ENCODE results near the gene SCGB3A1. TPM values are rescaled to one million over a fixed set of nuclear protein-coding genes. Genes with fewer than 3 reads are reported as not detected.

SCGB3A1 gene
- total RNA-seq, 1 donor from 2014 or later = not detected

GRCh38 chr5:180589771-180590542 is 1.3 kb downstream of the SCGB3A1 start:
- Mint-ChIP-seq H3K9me3 (ENCODE audit: low read depth) (peaks cover 2% of the 10 kb centered on the region), H3K4me3 (ENCODE audit: low read depth) (peak overlapping the region; percentile 38)

GRCh38 chr5:180586870-180587269 is 4.4 kb downstream of the SCGB3A1 start:
- Mint-ChIP-seq H3K4me1 (ENCODE audit: low read depth) (no peaks in the 10 kb centered on the region), H3K27ac (no peak overlapping the region), H3K36me3 (ENCODE audit: insufficient read depth) (peaks cover 1% of the 10 kb centered on the region), H3K4me3 (ENCODE audit: low read depth) (no peak overlapping the region), H3K9me3 (ENCODE audit: low read depth) (peaks cover 5% of the 10 kb centered on the region), H3K27me3 (peaks cover 44% of the 10 kb centered on the region)
- DNase-seq (ENCODE audit: low spot score, unreplicated experiment) = no peak
- TF ChIP-seq CTCF (IDR thresholded peaks at IDR 0.05; ENCODE audit: unreplicated experiment) = no peak

More at GRCh38 chr5:180589771-180590542, 1.3 kb downstream of the SCGB3A1 start:
- H3K27me3 Mint-ChIP-seq = peaks cover 60% of the 10 kb centered on the region
- H3K4me1 Mint-ChIP-seq (ENCODE audit: low read depth) = peaks cover under 1% of the 10 kb centered on the region
- H3K36me3 Mint-ChIP-seq (ENCODE audit: insufficient read depth) = no peaks in the 10 kb centered on the region
- TF ChIP-seq CTCF (IDR thresholded peaks at IDR 0.05; ENCODE audit: unreplicated experiment) = no peak
- no peak for DNase-seq (ENCODE audit: low spot score, unreplicated experiment)
- H3K27ac Mint-ChIP-seq = no peak overlapping the region

- DNase-seq (ENCODE audit: low spot score, unreplicated experiment) = no peak
- no peak for TF ChIP-seq CTCF (IDR thresholded peaks at IDR 0.05; ENCODE audit: unreplicated experiment)
- Mint-ChIP-seq H3K4me3 (ENCODE audit: low read depth) (no peak overlapping the region), H3K4me1 (ENCODE audit: low read depth) (no peaks in the 10 kb centered on the region), H3K36me3 (ENCODE audit: insufficient read depth) (peaks cover 1% of the 10 kb centered on the region), H3K27ac (no peak overlapping the region), H3K27me3 (peaks cover 44% of the 10 kb centered on the region), H3K9me3 (ENCODE audit: low read depth) (peaks cover 5% of the 10 kb centered on the region)
Measured at GRCh38 chr5:180586204-180586603, 5.1 kb downstream of the SCGB3A1 start.

GRCh38 chr5:180583738-180584137 is 7.6 kb downstream of the SCGB3A1 start:
- Mint-ChIP-seq H3K9me3 (ENCODE audit: low read depth) (peaks cover 5% of the 10 kb centered on the region), H3K4me3 (ENCODE audit: low read depth) (no peak overlapping the region), H3K27me3 (peaks cover 31% of the 10 kb centered on the region), H3K27ac (no peak overlapping the region), H3K4me1 (ENCODE audit: low read depth) (no peaks in the 10 kb centered on the region), H3K36me3 (ENCODE audit: insufficient read depth) (peaks cover 1% of the 10 kb centered on the region)
- no peak for DNase-seq (ENCODE audit: low spot score, unreplicated experiment)
- no peak for TF ChIP-seq CTCF (IDR thresholded peaks at IDR 0.05; ENCODE audit: unreplicated experiment)

GRCh38 chr5:180580681-180581080 is 10.6 kb downstream of the SCGB3A1 start:
- H3K9me3 Mint-ChIP-seq (ENCODE audit: low read depth) = peaks cover 5% of the 10 kb centered on the region
- no peak overlapping the region for H3K4me3 Mint-ChIP-seq (ENCODE audit: low read depth)
- no peaks in the 10 kb centered on the region for H3K4me1 Mint-ChIP-seq (ENCODE audit: low read depth)
- H3K36me3 Mint-ChIP-seq (ENCODE audit: insufficient read depth) = peaks cover 9% of the 10 kb centered on the region
- no peak overlapping the region for H3K27ac Mint-ChIP-seq
- TF ChIP-seq CTCF (IDR thresholded peaks at IDR 0.05; ENCODE audit: unreplicated experiment) = no peak
- no peak for DNase-seq (ENCODE audit: low spot score, unreplicated experiment)
- peaks cover 10% of the 10 kb centered on the region for H3K27me3 Mint-ChIP-seq
